ENCODE results near the gene BCAP31.

GRCh38 chrX:153709726-153710674 lies 14.2 kb downstream of the BCAP31 start:
- TF ChIP-seq ZNF274 (IDR thresholded peaks at IDR 0.05; ENCODE audit: low read depth, low read length): no peak
- TF ChIP-seq YY1 (IDR thresholded peaks at IDR 0.05; ENCODE audit: insufficient read depth, insufficient read length): no peak
